Measurements from ENCODE around the gene CBX5.

CBX5 gene

DNA sequence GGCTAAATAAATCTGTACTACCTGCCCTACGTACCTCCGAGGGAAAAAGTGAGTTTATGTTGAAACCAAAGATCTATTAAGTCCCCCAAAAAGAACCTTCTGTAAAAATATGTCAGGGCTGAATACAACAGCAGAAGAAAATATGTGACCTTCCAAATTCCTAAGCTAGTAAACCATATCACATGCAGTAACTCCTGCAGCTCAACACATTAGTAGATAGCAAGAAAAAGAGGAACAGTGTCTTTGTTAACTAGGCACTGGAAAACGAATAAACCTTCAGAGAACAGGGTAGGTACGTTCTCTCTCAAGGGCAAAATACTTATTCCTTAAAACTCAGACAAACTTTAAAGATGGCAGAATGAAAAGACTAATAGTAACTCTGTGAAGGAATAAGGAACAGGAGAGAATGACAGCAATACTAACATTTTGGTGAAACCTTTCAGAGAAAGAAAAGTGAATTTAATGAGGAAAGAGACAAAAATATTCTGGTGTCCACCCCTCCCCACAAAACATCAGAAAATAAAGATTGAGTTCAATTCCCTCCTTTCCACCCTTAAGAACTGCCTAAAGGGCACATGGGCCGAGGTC is 18.0 kb downstream of the CBX5 start:
- peak overlapping the region; percentile 69 for H3K27ac ChIP-seq (ENCODE audit: low read depth, low read length)
- no peak overlapping the region for H2AFZ ChIP-seq (ENCODE audit: low read length, unreplicated experiment)
- H3K36me3 ChIP-seq (ENCODE audit: insufficient read depth, low read length), result peaks cover 4% of the 10 kb centered on the region; the same call in 1 of the 2 replicates
- H3K27me3 ChIP-seq (ENCODE audit: insufficient read depth, low read length), result no peaks in the 10 kb centered on the region
- H3K4me3 ChIP-seq (ENCODE audit: low read depth, low read length), result no peak overlapping the region; the same call in 1 of the 2 replicates
- H3K4me1 ChIP-seq (ENCODE audit: control insufficient read depth, insufficient read depth, low read length, unreplicated experiment), result peaks cover 55% of the 10 kb centered on the region
- H3K79me2 ChIP-seq (ENCODE audit: control insufficient read depth, insufficient read depth, low read length, unreplicated experiment), result peaks cover 79% of the 10 kb centered on the region

DNA sequence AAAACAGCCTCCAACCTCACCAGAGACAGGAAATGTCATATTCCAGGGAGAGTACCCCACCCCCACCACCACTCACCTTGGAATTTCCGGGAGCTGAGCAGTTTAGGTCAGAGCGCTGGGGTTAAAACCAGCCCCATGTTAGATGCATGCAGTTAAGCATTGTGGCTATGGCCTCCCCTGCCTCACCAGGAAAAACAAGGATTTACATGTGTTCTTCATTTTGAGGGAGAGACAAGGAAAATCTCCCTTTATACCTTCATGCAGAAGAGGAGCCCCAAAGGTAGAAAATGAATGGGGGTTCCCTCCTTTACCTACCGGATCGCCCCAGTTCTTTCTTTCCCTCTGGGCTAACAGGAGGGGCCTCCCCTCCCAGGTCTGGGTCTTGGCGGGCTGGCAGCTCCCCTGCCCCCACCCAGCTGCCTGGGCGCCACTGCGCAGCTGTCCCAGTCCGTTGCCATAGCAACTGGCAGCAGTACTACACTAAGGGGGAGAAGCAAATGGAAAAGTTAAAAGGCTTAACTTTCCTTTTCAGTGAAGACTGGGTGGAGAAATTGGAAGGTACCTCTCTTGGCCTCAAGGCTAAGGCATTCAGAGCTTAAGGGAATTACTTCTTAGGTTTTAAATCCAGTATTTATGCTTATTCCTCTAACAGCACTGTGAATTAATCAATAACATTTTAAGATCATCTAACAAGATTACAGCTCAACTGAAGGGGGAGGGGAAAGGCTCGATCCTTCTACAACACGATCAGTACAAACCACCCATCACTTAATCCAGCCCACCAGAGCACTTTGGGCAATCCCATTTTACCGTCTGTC is 20.5 kb downstream of the CBX5 start:
- Histone ChIP-seq H3K27ac (ENCODE audit: low read depth, low read length) (peak overlapping the region; percentile 88), H3K36me3 (ENCODE audit: insufficient read depth, low read length) (peaks cover 4% of the 10 kb centered on the region; the same call in 1 of the 2 replicates), H3K4me1 (ENCODE audit: control insufficient read depth, insufficient read depth, low read length, unreplicated experiment) (peaks cover 55% of the 10 kb centered on the region), H3K4me3 (ENCODE audit: low read depth, low read length) (peak overlapping the region; percentile 56), H3K79me2 (ENCODE audit: control insufficient read depth, insufficient read depth, low read length, unreplicated experiment) (peaks cover 71% of the 10 kb centered on the region), H2AFZ (ENCODE audit: low read length, unreplicated experiment) (peak overlapping the region; percentile 81), H3K27me3 (ENCODE audit: insufficient read depth, low read length) (no peaks in the 10 kb centered on the region)

DNA sequence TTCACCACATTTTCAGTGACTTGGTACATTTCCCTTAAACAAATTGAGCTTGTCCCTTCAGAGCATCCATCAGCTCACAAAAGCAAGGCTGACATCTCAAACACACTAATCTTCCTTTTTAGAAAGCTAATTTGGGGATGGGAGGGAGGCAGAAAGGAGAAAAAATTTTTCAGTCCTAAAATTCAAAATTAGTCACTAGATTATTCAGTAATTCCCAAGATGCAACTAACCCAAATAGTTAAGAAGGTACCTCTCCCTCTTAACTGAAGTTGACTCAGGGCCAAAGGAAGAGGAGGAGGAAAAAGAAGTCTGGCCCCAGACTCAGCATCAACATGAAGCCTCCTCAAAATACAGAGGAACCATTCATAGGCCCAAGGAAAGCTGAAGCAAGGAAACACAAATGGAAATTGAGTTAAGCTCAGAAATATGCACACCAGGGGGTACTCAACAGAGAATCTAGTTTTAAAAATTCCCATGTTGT is 21.7 kb downstream of the CBX5 start:
- Histone ChIP-seq H2AFZ (ENCODE audit: low read length, unreplicated experiment) (no peak overlapping the region), H3K4me1 (ENCODE audit: control insufficient read depth, insufficient read depth, low read length, unreplicated experiment) (peaks cover 55% of the 10 kb centered on the region), H3K27me3 (ENCODE audit: insufficient read depth, low read length) (no peaks in the 10 kb centered on the region), H3K36me3 (ENCODE audit: insufficient read depth, low read length) (peaks cover 4% of the 10 kb centered on the region; the same call in 1 of the 2 replicates), H3K4me3 (ENCODE audit: low read depth, low read length) (no peak overlapping the region), H3K79me2 (ENCODE audit: control insufficient read depth, insufficient read depth, low read length, unreplicated experiment) (peaks cover 66% of the 10 kb centered on the region), H3K27ac (ENCODE audit: low read depth, low read length) (peak overlapping the region; percentile 88)

DNA sequence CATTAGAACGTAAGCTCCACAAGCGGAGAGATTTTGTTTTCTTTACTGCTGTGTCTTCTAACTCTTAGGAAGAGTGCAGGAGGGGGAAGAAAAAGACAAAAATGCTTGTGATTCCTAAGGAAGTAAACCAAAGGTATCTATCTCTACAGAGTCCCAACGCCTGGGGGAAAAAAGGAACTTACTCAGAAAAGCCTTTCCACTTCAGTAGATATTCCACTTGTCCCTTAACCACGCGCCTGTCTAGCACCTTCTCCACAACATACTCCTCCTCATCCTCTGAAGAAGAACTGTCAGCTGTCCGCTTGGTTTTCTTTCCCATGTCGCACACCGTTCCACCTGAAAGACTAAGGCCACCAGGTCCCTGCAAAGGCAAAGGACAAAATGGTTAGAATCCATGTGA is 22.6 kb downstream of the CBX5 start:
- no peak overlapping the region for H3K4me3 ChIP-seq (ENCODE audit: low read depth, low read length)
- H3K27me3 ChIP-seq (ENCODE audit: insufficient read depth, low read length), result no peaks in the 10 kb centered on the region
- no peak overlapping the region for H2AFZ ChIP-seq (ENCODE audit: low read length, unreplicated experiment)
- peaks cover 60% of the 10 kb centered on the region for H3K79me2 ChIP-seq (ENCODE audit: control insufficient read depth, insufficient read depth, low read length, unreplicated experiment)
- H3K4me1 ChIP-seq (ENCODE audit: control insufficient read depth, insufficient read depth, low read length, unreplicated experiment), result peaks cover 46% of the 10 kb centered on the region
- peaks cover 4% of the 10 kb centered on the region; the same call in 1 of the 2 replicates for H3K36me3 ChIP-seq (ENCODE audit: insufficient read depth, low read length)
- peak overlapping the region; percentile 88; the same call in 1 of the 2 replicates for H3K27ac ChIP-seq (ENCODE audit: low read depth, low read length)

DNA sequence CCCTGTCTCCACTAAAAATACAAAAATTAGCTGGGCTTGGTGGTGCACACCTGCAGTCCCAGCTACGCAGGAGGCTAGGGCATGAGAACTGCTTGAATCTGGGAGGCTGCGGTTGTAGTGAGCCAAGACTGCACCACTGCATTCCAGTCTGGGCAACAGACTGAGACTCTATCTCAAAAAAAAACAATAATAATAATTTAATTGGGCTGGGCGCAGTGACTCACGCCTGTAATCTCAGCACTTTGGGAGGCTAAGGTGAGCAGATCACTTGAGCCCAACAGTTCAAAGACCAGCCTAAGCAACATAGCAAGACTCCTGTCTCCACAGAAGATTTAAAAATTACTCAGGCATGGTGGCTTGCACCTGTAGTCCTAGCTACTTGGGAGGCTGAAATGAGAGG is 26.7 kb downstream of the CBX5 start:
- Histone ChIP-seq H3K4me3 (ENCODE audit: low read depth, low read length) (no peak overlapping the region), H3K27me3 (ENCODE audit: insufficient read depth, low read length) (no peaks in the 10 kb centered on the region), H3K36me3 (ENCODE audit: insufficient read depth, low read length) (peaks cover 15% of the 10 kb centered on the region), H2AFZ (ENCODE audit: low read length, unreplicated experiment) (no peak overlapping the region), H3K27ac (ENCODE audit: low read depth, low read length) (no peak overlapping the region), H3K79me2 (ENCODE audit: control insufficient read depth, insufficient read depth, low read length, unreplicated experiment) (peaks cover 33% of the 10 kb centered on the region), H3K4me1 (ENCODE audit: control insufficient read depth, insufficient read depth, low read length, unreplicated experiment) (peaks cover 6% of the 10 kb centered on the region)

DNA sequence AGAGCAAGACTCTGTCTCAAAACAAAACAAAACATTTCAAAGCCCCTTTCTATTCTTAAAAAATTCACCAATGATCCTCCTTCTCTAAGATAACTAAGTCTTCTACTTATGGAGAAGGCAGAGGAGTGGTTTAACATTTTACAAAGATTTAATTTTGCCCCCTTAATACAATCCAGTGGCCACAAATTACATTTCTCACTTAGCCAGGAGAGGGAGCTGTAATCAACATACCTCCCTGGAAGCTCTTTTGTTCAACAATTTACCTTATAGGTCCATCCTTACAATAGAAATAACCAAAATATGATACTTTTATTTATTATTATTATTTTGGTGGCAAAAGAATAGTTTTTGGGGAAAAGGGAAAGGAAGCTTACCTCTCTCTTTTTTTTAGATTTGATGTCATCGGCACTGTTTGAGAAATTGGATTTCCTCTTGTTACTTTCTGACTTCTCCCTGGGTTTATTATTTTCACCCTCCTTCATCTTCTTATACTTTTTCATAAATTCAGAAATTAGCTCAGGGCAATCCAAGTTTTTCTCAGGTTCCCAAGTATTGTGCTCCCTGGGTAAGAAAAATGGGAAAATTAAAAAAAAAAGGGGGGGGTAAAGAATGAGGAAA is 28.1 kb downstream of the CBX5 start:
- H3K79me2 ChIP-seq (ENCODE audit: control insufficient read depth, insufficient read depth, low read length, unreplicated experiment), result peaks cover 22% of the 10 kb centered on the region
- peak overlapping the region; percentile 8; the same call in 1 of the 2 replicates for H3K27ac ChIP-seq (ENCODE audit: low read depth, low read length)
- no peaks in the 10 kb centered on the region for H3K4me1 ChIP-seq (ENCODE audit: control insufficient read depth, insufficient read depth, low read length, unreplicated experiment)
- H3K27me3 ChIP-seq (ENCODE audit: insufficient read depth, low read length), result no peaks in the 10 kb centered on the region
- H3K36me3 ChIP-seq (ENCODE audit: insufficient read depth, low read length), result peaks cover 11% of the 10 kb centered on the region; the same call in 1 of the 2 replicates
- no peak overlapping the region for H3K4me3 ChIP-seq (ENCODE audit: low read depth, low read length)
- no peak overlapping the region for H2AFZ ChIP-seq (ENCODE audit: low read length, unreplicated experiment)

DNA sequence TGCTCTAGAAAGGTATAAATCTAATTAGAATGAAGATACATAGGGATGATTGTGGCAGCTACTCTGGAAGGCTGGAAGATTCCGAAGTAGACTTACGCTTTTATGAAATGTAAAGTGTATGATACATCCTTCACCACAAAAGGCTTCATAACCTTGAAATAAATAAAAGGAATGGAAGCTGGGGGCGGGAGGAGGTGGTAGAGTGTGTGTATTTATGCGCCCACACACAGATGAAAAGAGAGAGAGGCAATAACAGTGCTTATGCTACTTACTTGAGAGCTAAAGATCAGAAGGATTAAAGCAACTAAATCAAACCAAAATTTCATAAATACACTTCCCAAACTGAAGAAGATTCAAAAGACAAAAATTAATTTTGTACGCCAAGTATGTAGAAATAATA is 30.4 kb downstream of the CBX5 start:
- H3K27me3 ChIP-seq (ENCODE audit: insufficient read depth, low read length), result no peaks in the 10 kb centered on the region
- H3K79me2 ChIP-seq (ENCODE audit: control insufficient read depth, insufficient read depth, low read length, unreplicated experiment), result peaks cover 15% of the 10 kb centered on the region
- no peak overlapping the region for H3K4me3 ChIP-seq (ENCODE audit: low read depth, low read length)
- H3K27ac ChIP-seq (ENCODE audit: low read depth, low read length), result no peak overlapping the region
- no peaks in the 10 kb centered on the region for H3K4me1 ChIP-seq (ENCODE audit: control insufficient read depth, insufficient read depth, low read length, unreplicated experiment)
- H2AFZ ChIP-seq (ENCODE audit: low read length, unreplicated experiment), result no peak overlapping the region
- H3K36me3 ChIP-seq (ENCODE audit: insufficient read depth, low read length), result peaks cover 17% of the 10 kb centered on the region

DNA sequence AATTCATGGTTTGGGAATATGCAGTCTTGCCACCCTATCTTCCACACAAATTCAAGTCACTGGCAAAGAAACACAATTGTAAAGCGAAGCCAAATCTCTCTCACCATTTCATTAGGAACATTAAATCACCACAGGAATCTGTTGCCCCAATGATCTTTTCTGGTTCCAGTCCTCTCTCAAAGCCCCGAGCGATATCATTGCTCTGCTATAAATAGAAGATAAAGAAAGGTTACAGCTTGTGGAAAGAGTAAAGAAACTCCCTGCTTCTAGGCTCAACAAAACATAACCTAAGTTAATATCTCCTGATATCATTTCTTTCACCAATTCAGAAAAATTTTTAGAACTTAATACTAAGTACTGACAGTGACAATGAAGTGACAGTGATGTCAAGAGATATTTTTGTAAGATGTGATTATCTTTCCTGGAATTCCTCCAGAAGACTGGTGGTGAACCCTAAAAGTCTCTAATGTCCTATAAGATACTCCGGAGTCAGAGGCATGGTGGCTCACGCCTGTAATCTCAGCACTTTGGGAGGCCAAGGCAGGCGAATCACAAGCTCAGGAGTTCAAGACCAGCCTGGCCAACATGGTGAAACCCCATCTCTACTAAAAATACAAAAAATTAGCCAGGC is 33.8 kb downstream of the CBX5 start:
- Histone ChIP-seq H3K27me3 (ENCODE audit: insufficient read depth, low read length) (no peaks in the 10 kb centered on the region), H3K79me2 (ENCODE audit: control insufficient read depth, insufficient read depth, low read length, unreplicated experiment) (peaks cover 7% of the 10 kb centered on the region), H3K36me3 (ENCODE audit: insufficient read depth, low read length) (peaks cover 28% of the 10 kb centered on the region), H2AFZ (ENCODE audit: low read length, unreplicated experiment) (no peak overlapping the region), H3K27ac (ENCODE audit: low read depth, low read length) (no peak overlapping the region), H3K4me1 (ENCODE audit: control insufficient read depth, insufficient read depth, low read length, unreplicated experiment) (no peaks in the 10 kb centered on the region), H3K4me3 (ENCODE audit: low read depth, low read length) (no peak overlapping the region)

DNA sequence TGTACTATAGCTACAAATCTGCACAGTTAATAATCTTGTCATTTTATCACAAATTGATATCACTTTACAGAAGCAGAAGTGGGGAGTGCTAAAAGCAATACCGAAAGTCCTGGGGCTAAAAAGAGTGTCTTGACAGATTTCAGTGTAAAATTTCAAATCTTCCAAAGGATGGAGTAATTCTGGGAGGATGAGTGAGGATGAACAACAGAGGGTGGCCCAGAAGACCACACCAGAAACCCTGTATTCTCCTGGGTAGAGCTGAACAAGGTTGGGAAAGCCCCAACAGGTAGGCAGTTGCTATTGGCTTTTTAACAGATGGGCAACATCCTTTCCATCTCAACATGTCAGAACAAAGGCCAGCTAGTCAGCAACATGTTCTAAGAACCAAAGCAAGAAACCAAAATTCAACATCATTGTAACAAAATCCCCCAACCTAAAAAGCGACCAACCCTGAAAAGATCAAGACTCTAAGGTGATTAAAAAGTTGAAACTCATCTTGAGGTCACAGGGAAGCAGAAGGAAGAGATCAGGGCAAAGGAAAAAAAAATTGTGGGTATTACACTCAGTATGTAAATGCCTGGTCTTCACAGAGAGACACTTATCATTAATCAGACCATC is 38.8 kb downstream of the CBX5 start:
- peaks cover 29% of the 10 kb centered on the region for H3K36me3 ChIP-seq (ENCODE audit: insufficient read depth, low read length)
- no peak overlapping the region for H3K27ac ChIP-seq (ENCODE audit: low read depth, low read length)
- no peaks in the 10 kb centered on the region for H3K4me1 ChIP-seq (ENCODE audit: control insufficient read depth, insufficient read depth, low read length, unreplicated experiment)
- H3K27me3 ChIP-seq (ENCODE audit: insufficient read depth, low read length), result no peaks in the 10 kb centered on the region
- no peaks in the 10 kb centered on the region for H3K79me2 ChIP-seq (ENCODE audit: control insufficient read depth, insufficient read depth, low read length, unreplicated experiment)
- no peak overlapping the region for H3K4me3 ChIP-seq (ENCODE audit: low read depth, low read length)
- no peak overlapping the region for H2AFZ ChIP-seq (ENCODE audit: low read length, unreplicated experiment)

DNA sequence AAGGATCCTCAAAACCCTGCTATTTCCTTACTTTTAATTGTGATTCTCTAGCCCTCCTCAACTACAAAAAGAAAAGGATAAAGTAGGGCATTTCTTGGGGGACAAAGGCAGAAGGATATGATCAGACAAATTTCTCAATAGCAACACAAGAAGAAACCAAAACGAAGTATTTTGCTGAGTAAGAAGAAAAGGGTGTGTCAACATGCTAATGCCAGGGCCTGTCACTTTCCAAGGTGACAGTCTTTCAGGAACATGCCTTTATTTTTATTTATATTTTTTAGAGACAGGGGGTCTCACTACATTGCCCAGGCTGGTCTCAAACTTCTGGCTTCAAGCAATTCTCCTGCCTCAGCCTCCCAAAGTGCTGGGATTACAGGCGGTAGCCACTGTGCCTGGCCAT is 39.8 kb downstream of the CBX5 start:
- Histone ChIP-seq H3K4me3 (ENCODE audit: low read depth, low read length) (no peak overlapping the region), H3K27me3 (ENCODE audit: insufficient read depth, low read length) (no peaks in the 10 kb centered on the region), H3K4me1 (ENCODE audit: control insufficient read depth, insufficient read depth, low read length, unreplicated experiment) (no peaks in the 10 kb centered on the region), H2AFZ (ENCODE audit: low read length, unreplicated experiment) (no peak overlapping the region), H3K27ac (ENCODE audit: low read depth, low read length) (no peak overlapping the region), H3K36me3 (ENCODE audit: insufficient read depth, low read length) (peaks cover 26% of the 10 kb centered on the region), H3K79me2 (ENCODE audit: control insufficient read depth, insufficient read depth, low read length, unreplicated experiment) (no peaks in the 10 kb centered on the region)
